ENCODE results near the gene ABHD12B.

Gene ABHD12B

GRCh38 chr14:50839048-50839447, 32.8 kb upstream of the ABHD12B start:
- no peak for DNase-seq (ENCODE audit: low read depth)

GRCh38 chr14:50839691-50840090, 32.2 kb upstream of the ABHD12B start:
- DNase-seq (ENCODE audit: low read depth) = no peak

DNA sequence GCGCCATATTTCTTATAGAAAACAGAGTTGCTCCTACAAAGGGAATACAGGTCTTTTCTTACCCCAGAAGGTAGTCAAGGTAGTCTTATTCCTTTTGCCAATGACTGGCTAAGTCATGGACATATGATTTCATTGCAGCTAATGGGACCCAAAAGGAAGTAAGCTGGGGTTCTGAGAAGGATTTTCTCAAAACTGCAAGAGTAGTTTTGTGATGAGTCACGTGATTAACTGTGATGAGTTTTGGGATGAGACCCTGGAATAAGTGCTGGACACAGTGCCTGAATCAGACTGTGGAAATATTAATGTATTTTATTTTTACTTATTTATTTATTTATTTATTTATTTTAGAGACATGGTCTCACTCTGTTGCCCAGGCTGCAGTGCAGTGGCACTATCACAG, 27.5 kb upstream of the ABHD12B start:
- DNase-seq (ENCODE audit: low read depth) = no peak

- no peak for DNase-seq (ENCODE audit: low read depth)
These were observed 26.7 kb upstream of the ABHD12B start for GRCh38 chr14:50845166-50845565.

- DNase-seq (ENCODE audit: low read depth) = no peak
These were observed 25.5 kb upstream of the ABHD12B start for GRCh38 chr14:50846226-50846880.

GRCh38 chr14:50853891-50854290, 18.0 kb upstream of the ABHD12B start:
- no peak for DNase-seq (ENCODE audit: low read depth)

GRCh38 chr14:50854521-50854920, 17.3 kb upstream of the ABHD12B start:
- DNase-seq (ENCODE audit: low read depth) = no peak

GRCh38 chr14:50855558-50855957, 16.3 kb upstream of the ABHD12B start:
- DNase-seq (ENCODE audit: low read depth) = no peak

DNA sequence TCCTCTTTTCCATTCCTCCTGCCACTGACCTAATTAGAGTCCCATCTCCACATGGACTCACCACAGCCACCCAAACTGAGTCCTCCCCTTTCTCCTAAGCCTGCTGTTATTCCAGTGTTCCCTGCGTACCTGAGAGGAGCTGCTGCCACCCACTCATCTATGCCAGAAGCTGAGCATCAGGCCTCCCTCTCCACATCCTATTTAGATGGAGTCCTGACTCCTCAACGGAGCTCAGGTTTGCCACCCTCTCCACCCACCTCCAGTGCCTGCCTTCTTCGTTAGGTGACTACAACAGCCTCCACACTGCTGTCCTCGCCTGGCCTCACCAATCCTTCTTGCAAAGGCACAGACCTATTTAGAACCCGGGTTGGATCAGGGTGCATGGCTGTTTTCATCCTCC, 15.2 kb upstream of the ABHD12B start:
- DNase-seq (ENCODE audit: low read depth) = no peak

- DNase-seq (ENCODE audit: low read depth) = no peak
These were observed 12.6 kb upstream of the ABHD12B start for GRCh38 chr14:50859296-50859624.

DNA sequence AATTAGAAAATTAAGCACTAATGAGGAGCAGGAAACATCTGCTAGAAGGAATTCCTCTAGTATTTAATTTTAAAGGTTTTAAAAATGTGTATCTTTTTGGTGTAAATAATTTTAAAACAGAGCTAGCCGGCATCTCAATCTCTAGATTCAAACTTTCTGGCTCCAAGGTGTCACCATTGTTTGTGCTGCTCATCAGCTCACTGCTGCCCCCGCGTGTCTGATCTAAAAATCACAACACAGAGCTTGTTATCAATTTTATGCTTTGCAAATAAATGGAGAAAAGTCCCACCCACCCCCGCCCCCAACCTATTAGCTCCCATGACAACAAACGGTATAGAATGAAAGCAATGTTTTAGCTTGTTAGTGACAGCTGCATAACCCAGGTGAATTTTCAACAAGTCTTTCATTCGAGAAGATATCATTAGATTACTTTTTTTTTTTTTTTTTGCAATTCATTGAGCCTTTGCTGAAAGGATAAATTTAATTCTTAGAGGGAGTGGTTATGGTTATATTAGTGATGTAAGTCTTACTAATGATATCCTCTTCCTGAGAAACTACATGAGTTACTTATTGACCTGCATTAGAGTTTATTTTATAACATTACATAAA, 11.3 kb upstream of the ABHD12B start:
- DNase-seq (ENCODE audit: low read depth) = peak; percentile 79

- DNase-seq (ENCODE audit: low read depth) = no peak
These were observed 9.8 kb upstream of the ABHD12B start for GRCh38 chr14:50862036-50862570.

DNA sequence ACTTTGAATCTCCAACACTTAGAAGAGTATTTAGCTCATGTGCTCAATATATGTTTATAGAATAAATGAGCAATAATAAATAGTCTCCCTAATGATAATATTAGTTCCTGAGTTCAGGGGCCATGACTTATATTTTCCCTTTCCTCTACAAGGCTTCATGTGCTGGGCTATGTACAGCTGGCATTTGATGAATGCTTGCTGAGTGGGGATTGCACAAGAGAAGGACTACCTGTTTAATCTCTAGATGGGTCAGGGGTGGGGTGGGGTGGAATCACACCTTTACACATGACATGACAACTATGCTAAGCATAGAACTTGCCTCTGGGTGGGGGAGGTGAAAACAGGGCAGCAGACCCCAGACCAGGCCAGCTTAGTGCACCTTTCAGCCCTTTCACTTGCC, 7.6 kb upstream of the ABHD12B start:
- no peak for DNase-seq (ENCODE audit: low read depth)

DNA sequence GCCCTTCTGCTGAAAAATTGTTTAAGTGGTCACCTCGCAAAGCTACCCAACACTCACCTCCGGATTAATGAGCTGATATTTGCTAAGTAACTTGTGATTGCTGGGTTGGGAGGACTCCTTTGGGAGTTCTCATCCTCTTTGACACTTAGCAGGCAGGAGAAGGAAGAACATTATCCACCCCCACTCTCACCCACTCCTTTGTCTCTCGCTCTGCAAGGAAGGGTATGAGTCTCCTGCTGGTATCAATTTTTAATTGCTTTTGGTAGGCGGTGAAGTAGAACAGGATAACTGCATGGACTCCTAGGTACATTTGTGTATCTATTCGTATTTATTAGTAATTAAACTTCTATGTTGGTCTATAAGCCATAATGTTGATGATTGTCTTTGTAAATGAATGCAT, 6.9 kb upstream of the ABHD12B start:
- no peak for DNase-seq (ENCODE audit: low read depth)

DNA sequence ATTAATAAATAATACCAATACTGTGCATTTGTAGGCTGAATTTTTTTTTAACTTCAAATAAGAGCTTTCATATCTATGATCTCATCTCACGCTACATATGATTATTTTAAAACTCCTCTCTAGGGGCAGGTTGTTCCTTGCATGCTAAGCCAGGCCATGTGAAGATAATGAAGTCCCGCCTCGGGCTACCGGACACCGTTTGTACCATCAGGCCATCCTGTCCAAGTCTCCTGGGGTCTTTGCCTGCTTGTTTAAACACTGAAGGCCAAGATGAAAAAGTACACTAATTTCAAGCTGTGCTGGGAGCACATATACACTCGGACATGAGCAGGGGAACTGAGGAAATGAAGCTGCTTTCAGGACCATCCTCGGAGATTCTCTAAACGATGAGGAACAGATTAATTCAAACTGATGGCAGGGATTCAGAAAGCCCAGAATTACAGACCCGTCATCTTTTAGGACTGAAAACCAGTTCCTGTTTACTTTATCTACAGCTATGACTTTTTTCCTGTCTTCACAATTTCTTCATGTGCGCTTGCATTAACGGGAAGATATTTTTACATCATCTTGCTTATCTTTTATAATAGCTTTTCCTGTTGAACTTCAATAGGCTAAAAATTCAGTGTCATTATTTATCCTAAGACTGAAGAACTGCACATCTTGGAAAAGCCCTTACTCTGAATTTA, 6.3 kb upstream of the ABHD12B start:
- no peak for DNase-seq (ENCODE audit: low read depth)

GRCh38 chr14:50871228-50871627, 625 bp upstream of the ABHD12B start:
- no peak for DNase-seq (ENCODE audit: low read depth)

DNA sequence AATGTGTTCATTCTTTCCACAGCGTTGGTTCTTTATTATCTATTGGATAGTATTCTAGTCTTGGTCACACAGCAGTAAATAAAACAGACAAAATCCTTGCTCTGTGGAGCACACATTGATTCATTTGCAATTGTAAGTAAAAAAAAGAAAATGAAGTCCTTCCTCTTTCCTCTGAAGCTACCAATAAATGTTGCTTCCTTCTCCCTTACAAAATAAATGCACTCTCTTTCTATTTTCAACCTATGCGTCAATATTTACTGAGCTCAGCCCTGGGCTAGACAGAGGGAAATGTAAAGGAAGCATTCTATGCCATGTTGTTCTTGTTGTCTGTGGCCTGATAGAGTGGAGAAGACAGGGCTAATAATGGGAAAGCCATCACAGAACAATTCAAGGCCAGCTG, 2.9 kb downstream of the ABHD12B start:
- DNase-seq (ENCODE audit: low read depth) = no peak

GRCh38 chr14:50875359-50876070, 3.7 kb downstream of the ABHD12B start:
- peak; percentile 63 for DNase-seq (ENCODE audit: low read depth)

DNA sequence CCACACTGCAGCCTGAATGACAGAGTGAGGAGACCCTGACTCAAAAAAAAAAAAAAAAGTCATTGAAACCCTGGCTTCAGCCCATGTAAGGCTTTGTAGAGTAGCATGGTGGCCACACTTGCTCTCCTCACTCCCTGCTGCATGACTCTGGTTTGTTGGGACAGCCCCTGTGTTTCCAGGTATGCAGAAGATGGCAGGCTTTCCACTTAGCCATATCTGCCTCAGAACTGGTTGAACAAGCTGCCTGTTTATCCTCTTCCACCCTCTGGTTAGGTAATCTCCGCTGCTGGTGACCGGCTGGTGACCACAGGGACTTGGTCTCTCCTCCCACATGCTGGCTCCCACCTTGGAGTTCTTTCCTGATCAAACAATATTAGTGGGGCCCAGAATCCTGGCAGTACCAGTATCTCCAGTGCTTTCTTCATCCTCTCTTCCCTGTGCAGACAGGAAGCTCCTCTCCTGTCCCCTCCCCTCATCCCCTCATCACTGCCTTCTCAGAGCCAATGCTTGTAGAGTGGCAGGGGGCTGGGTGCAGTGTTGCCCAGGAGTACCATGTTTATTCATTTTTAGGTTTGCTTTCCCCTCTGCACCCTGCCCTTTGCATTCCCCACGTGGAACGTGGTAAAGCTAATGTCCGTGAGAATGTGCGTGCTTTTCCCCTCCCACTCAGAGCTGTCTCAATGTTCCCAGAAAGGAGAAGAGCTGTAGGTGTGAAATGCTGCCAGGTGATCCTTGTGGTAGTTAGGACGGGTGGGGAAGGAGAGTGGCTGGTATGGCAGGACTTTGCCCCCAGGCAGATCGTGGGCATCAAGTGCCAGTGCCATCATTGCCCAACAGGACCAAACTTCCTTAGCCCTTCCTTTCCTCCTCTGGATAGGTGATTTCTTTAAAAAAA, 11.3 kb downstream of the ABHD12B start:
- DNase-seq (ENCODE audit: low read depth) = no peak

DNA sequence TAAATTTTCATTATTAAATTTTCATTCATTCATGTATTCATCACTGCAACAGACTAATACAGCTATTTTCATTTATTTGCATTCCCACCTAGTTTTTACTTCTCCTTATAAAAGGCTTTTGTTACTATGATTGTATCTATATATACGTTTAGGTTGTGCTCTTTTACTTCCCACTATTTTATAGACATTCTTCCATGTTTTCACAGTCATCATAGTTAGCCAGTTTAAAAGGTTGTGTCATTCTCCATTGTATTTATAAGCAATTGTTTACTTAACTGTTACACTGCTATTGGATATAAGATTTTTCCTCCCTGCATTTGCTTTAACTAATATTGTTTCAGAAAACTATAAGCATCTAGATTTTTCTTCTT, 12.0 kb downstream of the ABHD12B start:
- no peak for DNase-seq (ENCODE audit: low read depth)

- no peak for DNase-seq (ENCODE audit: low read depth)
These were observed 15.6 kb downstream of the ABHD12B start for GRCh38 chr14:50887476-50887875.

DNA sequence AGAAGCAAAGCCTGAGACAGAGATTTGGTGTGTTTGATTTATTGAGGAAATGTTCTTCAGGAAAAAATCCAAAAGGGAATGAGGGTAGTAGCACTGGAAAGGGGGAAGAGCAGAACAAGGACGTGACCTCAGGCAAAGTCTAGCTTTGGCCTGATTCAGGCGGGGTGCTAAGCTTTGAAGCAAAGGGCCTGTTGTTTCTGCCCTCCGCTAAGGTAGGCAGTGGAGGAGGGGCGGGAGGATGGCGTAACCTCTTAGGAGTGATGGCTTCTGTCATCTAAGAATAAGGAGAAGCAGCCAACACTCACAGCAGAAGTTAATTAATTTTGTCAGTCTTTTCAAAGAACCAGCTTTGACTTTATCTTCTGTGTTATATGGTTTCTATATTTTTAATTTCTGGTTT, 20.4 kb downstream of the ABHD12B start:
- no peak for DNase-seq (ENCODE audit: low read depth)
